LNCAP (cell line): ENCODE results near the gene ZNF837.
A peak's percentile ranks its signal among the peaks of the same experiment; 100 is the strongest.

Experiments used
- CTCF ChIP-seq: fragments of 450-650 bp; IDR thresholded peaks from 2 replicates; pipeline ENCODE4 v1.5.1; 2017; ENCODE audit warnings: mild to moderate bottlenecking

Gene ZNF837

GRCh38 chr19:58407658-58408151, 26.9 kb upstream of the ZNF837 start:
- TF ChIP-seq CTCF = no peak

- TF ChIP-seq CTCF = peak; percentile 27; the same call in 1 of the 2 replicates
Observed at GRCh38 chr19:58406818-58407657, 26.2 kb upstream of the ZNF837 start.

- TF ChIP-seq CTCF = no peak
Observed at GRCh38 chr19:58401840-58402421, 21.1 kb upstream of the ZNF837 start.

DNA sequence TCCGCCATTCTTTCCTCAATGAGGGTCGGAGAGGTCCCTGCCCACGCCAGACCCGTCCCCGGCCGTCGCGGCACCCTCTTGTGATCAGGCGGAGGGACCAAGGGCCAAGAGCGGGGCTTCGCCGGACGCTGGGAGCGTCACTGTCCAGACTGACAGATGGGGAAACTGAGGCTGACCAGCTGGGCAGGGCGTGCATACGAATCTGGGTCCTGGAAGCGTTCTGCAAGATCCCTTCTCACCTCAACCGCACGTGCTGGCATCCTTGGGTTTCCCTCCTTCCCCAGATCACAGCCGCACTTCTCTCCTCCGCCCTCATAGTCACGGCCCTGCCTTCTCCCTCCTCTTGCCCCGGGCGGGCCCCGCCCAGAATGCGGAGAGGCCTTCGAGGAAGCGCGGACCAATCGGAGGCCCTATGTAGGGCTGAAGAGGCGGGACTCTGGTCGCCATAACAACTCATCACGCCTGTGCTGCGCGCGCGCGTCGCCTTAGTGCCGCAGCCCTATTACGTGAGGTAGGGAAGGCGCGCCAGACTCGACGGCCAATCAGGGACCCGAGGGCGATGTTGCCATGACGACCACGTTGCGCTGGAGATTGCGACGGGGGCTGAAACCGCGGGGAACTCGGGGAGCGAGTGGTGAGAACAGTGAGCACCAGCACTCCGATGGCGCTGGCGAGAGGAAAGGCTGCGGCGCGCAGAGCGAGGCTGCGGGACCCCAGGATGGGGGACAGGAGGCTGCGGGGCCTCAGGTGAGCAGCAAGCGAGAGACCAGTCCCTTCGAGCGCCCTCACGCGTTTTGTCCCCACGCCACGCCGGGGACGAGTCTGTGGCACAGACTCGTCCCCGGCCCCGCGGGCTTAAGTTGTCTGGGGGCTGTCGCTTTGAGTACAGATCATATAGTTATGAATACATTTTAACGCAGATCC, 20.3 kb upstream of the ZNF837 start:
- no peak; the same call in 1 of the 2 replicates for TF ChIP-seq CTCF

DNA sequence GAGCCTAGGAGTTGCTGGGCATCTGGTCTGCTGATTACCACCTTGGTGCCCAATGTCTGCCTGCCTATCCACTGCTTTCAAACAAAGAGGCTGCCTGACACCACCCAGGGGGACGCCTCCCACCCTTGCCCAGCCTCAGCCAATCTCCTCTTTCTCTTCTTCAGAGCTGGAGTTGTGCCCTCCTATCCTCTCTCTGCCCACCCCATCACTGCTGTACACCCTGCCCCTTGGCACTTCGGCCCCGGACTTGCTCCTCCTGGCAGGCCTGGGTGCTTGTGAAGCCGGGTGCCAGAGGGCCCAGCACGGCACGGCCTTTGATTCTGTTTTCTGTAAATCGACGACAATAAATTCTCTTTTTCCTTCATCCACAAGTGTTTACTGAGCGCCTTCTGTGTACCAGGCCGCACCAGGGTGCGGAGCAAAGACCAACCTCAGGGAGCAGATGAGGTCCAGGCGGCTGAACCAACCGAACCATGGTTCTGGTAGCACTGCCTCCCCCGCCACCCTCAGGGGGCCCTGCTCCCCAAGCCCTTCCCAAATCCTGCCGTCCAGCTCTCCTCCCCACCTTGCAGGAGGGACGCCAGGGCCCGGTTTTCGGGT, 19.6 kb upstream of the ZNF837 start:
- TF ChIP-seq CTCF = no peak

- TF ChIP-seq CTCF = no peak
Observed at GRCh38 chr19:58399903-58400302, 19.1 kb upstream of the ZNF837 start.

DNA sequence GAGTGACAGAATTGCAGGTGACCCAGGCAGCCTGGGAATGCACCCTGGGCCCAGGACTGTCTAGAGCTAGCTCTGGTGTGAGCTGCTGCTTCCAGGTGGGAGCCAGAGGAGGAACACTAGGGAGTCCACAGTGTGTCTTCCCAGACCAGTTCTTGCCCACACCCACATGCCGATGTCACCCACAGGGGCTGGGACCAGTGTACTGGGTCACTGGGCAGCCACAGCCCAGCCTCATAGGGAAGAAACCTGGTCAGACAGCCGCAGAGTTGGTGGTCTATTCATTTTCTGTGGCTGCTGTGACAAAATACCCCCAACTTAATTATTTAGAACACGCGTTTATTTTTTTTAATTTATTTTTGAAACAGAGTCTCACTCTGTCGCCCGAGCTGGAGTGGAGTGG, 17.7 kb upstream of the ZNF837 start:
- no peak for TF ChIP-seq CTCF
